WTC11 (cell line): ENCODE results near the gene SLC5A5. TPM values are rescaled to one million over a fixed set of nuclear protein-coding genes. Genes with fewer than 3 reads are reported as not detected.
A peak's percentile ranks its signal among the peaks of the same experiment; 100 is the strongest.

ENCODE experiments used
- ATAC-seq: fragments of 200-7000 bp; cut with Tn5 transposase; 2 replicates; pipeline ENCODE4 v1.10.0; 2021; ENCODE audit warnings: mild to moderate bottlenecking, moderate library complexity
- CTCF ChIA-PET: fragments of 300-600 bp; sonication (Branson Sonifier 250); formaldehyde crosslinking; loops from one replicate; lab custom pipeline; 2021; ENCODE audit warnings: antibody characterized with exemption; lab: Charles Lee
- POLR2A ChIA-PET: fragments of 350-600 bp; sonication (Branson Sonifier 250); formaldehyde crosslinking; loops from one replicate; lab custom pipeline; 2021; ENCODE audit warnings: antibody characterized with exemption; lab: Charles Lee
- DNase-seq: peaks from one replicate; pipeline ENCODE4 v3.0.0; 2021; ENCODE audit warnings: low spot score
- H3K27ac Mint-ChIP-seq: 2 replicates; pipeline ENCODE4 v1.8.0; 2021; ENCODE audit warnings: mixed read lengths
- H3K27me3 Mint-ChIP-seq: 2 replicates; pipeline ENCODE4 v1.8.0; 2021; ENCODE audit warnings: low read depth, mild to moderate bottlenecking, moderate library complexity, mixed read lengths
- H3K36me3 Mint-ChIP-seq: 2 replicates; pipeline ENCODE4 v1.8.0; 2021; ENCODE audit warnings: mixed read lengths
- H3K4me1 Mint-ChIP-seq: 2 replicates; pipeline ENCODE4 v1.8.0; 2022; ENCODE audit warnings: mixed read lengths
- H3K4me3 Mint-ChIP-seq: 2 replicates; pipeline ENCODE4 v1.8.0; 2021; ENCODE audit warnings: mild to moderate bottlenecking, moderate library complexity, mixed read lengths
- H3K9me3 Mint-ChIP-seq: 2 replicates; pipeline ENCODE4 v1.8.0; 2021; ENCODE audit warnings: mixed read lengths
- CREB1 ChIP-seq: sonication (generic); formaldehyde crosslinking; IDR thresholded peaks from 2 replicates; pipeline ENCODE4 v1.8.0; 2023; ENCODE audit warnings: mild to moderate bottlenecking, missing genetic modification reagents
- FOXJ3 ChIP-seq: sonication (generic); formaldehyde crosslinking; IDR thresholded peaks from 2 replicates; pipeline ENCODE4 v1.9.0; 2021; ENCODE audit warnings: missing genetic modification reagents, mild to moderate bottlenecking, borderline replicate concordance
- FOXP1 ChIP-seq: sonication (generic); formaldehyde crosslinking; IDR thresholded peaks from 2 replicates; pipeline ENCODE4 v1.8.0; 2022; ENCODE audit warnings: missing genetic modification reagents, mild to moderate bottlenecking, moderate library complexity, borderline replicate concordance
- GTF2I ChIP-seq: fragments of 250-450 bp; sonication (Bioruptor Pico); conservative IDR thresholded peaks from 2 replicates; pipeline ENCODE4 v1.4.0; 2021; ENCODE audit warnings: mild to moderate bottlenecking
- HMGXB4 ChIP-seq: sonication (generic); formaldehyde crosslinking; IDR thresholded peaks from 2 replicates; pipeline ENCODE4 v1.8.1; 2023; ENCODE audit warnings: mild to moderate bottlenecking, moderate library complexity, missing genetic modification reagents
- MAX ChIP-seq: sonication (generic); formaldehyde crosslinking; IDR thresholded peaks from 2 replicates; pipeline ENCODE4 v1.8.0; 2022; ENCODE audit warnings: mild to moderate bottlenecking, missing genetic modification reagents
- MLX ChIP-seq: sonication (generic); formaldehyde crosslinking; IDR thresholded peaks from 2 replicates; pipeline ENCODE4 v1.8.1; 2023; ENCODE audit warnings: mild to moderate bottlenecking, missing genetic modification reagents, moderate library complexity
- MXD4 ChIP-seq: fragments of 250-450 bp; sonication (Bioruptor Pico); IDR thresholded peaks from 2 replicates; pipeline ENCODE4 v1.8.0; 2021; ENCODE audit warnings: mild to moderate bottlenecking, moderate library complexity, borderline replicate concordance
- NFATC4 ChIP-seq: fragments of 250-450 bp; sonication (Bioruptor Pico); IDR thresholded peaks from 2 replicates; pipeline ENCODE4 v1.9.0; 2021; ENCODE audit warnings: mild to moderate bottlenecking
- NFYB ChIP-seq: sonication (generic); formaldehyde crosslinking; conservative IDR thresholded peaks from 2 replicates; pipeline ENCODE4 v1.8.0; 2022; ENCODE audit warnings: low read depth, missing genetic modification reagents
- NR2C2 ChIP-seq: sonication (generic); formaldehyde crosslinking; IDR thresholded peaks from 2 replicates; pipeline ENCODE4 v1.8.0; 2022; ENCODE audit warnings: mild to moderate bottlenecking, missing genetic modification reagents
- OVOL2 ChIP-seq: fragments of 250-450 bp; sonication (Bioruptor Pico); IDR thresholded peaks from 2 replicates; pipeline ENCODE4 v1.9.0; 2021; ENCODE audit warnings: mild to moderate bottlenecking, borderline replicate concordance
- PREB ChIP-seq: sonication (generic); formaldehyde crosslinking; IDR thresholded peaks from 2 replicates; pipeline ENCODE4 v1.8.1; 2022; ENCODE audit warnings: mild to moderate bottlenecking, missing genetic modification reagents, moderate library complexity, borderline replicate concordance
- PRRX2 ChIP-seq: fragments of 250-450 bp; sonication (Bioruptor Pico); IDR thresholded peaks from 2 replicates; pipeline ENCODE4 v1.8.0; 2021; ENCODE audit warnings: mild to moderate bottlenecking
- SOX15 ChIP-seq: fragments of 250-450 bp; sonication (Bioruptor Pico); IDR thresholded peaks from 2 replicates; pipeline ENCODE4 v1.9.0; 2021; ENCODE audit warnings: mild to moderate bottlenecking
- SP1 ChIP-seq: sonication (generic); formaldehyde crosslinking; conservative IDR thresholded peaks from 2 replicates; pipeline ENCODE4 v1.8.1; 2022; ENCODE audit warnings: missing genetic modification reagents
- TCF7 ChIP-seq: sonication (generic); formaldehyde crosslinking; IDR thresholded peaks from 2 replicates; pipeline ENCODE4 v1.8.0; 2022; ENCODE audit warnings: mild to moderate bottlenecking, low read depth, missing genetic modification reagents, moderate library complexity
- USF1 ChIP-seq: sonication (generic); formaldehyde crosslinking; IDR thresholded peaks from 2 replicates; pipeline ENCODE4 v1.8.0; 2022; ENCODE audit warnings: mild to moderate bottlenecking, missing genetic modification reagents
- USF2 ChIP-seq: sonication (generic); formaldehyde crosslinking; IDR thresholded peaks from 2 replicates; pipeline ENCODE4 v1.8.1; 2023; ENCODE audit warnings: mild to moderate bottlenecking, missing genetic modification reagents, moderate library complexity
- ZNF121 ChIP-seq: sonication (generic); formaldehyde crosslinking; IDR thresholded peaks from 2 replicates; pipeline ENCODE4 v1.8.0; 2023; ENCODE audit warnings: missing genetic modification reagents
- ZNF281 ChIP-seq: sonication (generic); formaldehyde crosslinking; IDR thresholded peaks from 2 replicates; pipeline ENCODE4 v1.8.0; 2023; ENCODE audit warnings: mild to moderate bottlenecking, missing genetic modification reagents
- ZNF416 ChIP-seq: fragments of 250-450 bp; sonication (Bioruptor Pico); IDR thresholded peaks from 2 replicates; pipeline ENCODE4 v1.9.0; 2021; ENCODE audit warnings: mild to moderate bottlenecking, inconsistent platforms
- total RNA-seq: library from RNA; stranded (reverse); gene quantifications from 3 replicates; pipeline ENCODE4 v1.2.3, GENCODE V29; 2021

SLC5A5 gene
- total RNA-seq, 1 experiment from 2014 or later: 2.5 TPM

GRCh38 chr19:17826508-17827056 lies 45.2 kb upstream of the SLC5A5 start:
- H3K27me3 Mint-ChIP-seq: peaks cover 5% of the 10 kb centered on the region
- CTCF ChIA-PET: interaction anchor here (1.5 kb wide), 1 partner anchor 33 kb away, joined by 7 read pairs; the partner anchor contains the start of gene RPL18A
- H3K27ac Mint-ChIP-seq: no peak overlapping the region
- no peak for TF ChIP-seq ZNF416 (CRISPR knock-in tag)
- TF ChIP-seq NFATC4 (CRISPR knock-in tag): no peak
- TF ChIP-seq CREB1 (CRISPR knock-in tag): no peak
- TF ChIP-seq USF1 (CRISPR knock-in tag): no peak
- TF ChIP-seq MLX (CRISPR knock-in tag): no peak
- no peak for TF ChIP-seq HMGXB4 (CRISPR knock-in tag)
- no peak for TF ChIP-seq PRRX2 (CRISPR knock-in tag)
- no peak for TF ChIP-seq NFYB (CRISPR knock-in tag)
- TF ChIP-seq ZNF121 (CRISPR knock-in tag): no peak
- TF ChIP-seq SOX15 (CRISPR knock-in tag): no peak
- H3K9me3 Mint-ChIP-seq: no peaks in the 10 kb centered on the region
- peaks cover 15% of the 10 kb centered on the region for H3K4me1 Mint-ChIP-seq
- POLR2A ChIA-PET: no interaction called here
- ATAC-seq (no peak), DNase-seq (no peak)
- no peaks in the 10 kb centered on the region for H3K36me3 Mint-ChIP-seq
- H3K4me3 Mint-ChIP-seq: no peak overlapping the region

- Mint-ChIP-seq H3K27me3 (peaks cover 20% of the 10 kb centered on the region), H3K27ac (peak overlapping the region; percentile 99), H3K36me3 (no peaks in the 10 kb centered on the region), H3K4me3 (peak overlapping the region; percentile 83), H3K4me1 (peaks cover 18% of the 10 kb centered on the region), H3K9me3 (no peaks in the 10 kb centered on the region)
- ATAC-seq (peak; percentile 67), DNase-seq (peak; percentile 92)
- TF ChIP-seq MAX (CRISPR knock-in tag) (peak; percentile 77), FOXJ3 (CRISPR knock-in tag) (no peak), PREB (CRISPR knock-in tag) (no peak), ZNF281 (CRISPR knock-in tag) (0 out of 2 replicates have a peak, but pooled peaks have one; percentile 60), ZNF121 (CRISPR knock-in tag) (peak; percentile 35; the same call in 1 of the 2 replicates), FOXP1 (CRISPR knock-in tag) (peak; percentile 57; the same call in 1 of the 2 replicates), SP1 (peak; percentile 81), TCF7 (0 out of 2 replicates have a peak, but pooled peaks have one; percentile 44), NR2C2 (CRISPR knock-in tag) (no peak), MXD4 (CRISPR knock-in tag) (no peak), ZNF416 (CRISPR knock-in tag) (no peak), USF2 (peak; percentile 74), OVOL2 (CRISPR knock-in tag) (no peak), USF1 (CRISPR knock-in tag) (peak; percentile 57; the same call in 1 of the 2 replicates), GTF2I (peak; percentile 98)
- CTCF ChIA-PET: interaction anchor here (0.6 to 1.8 kb wide), 24 partner anchors 12 to 693 kb away, joined by 3 to 35 read pairs (median 4); partner anchors contain the start of genes B3GNT3, CCDC124, JAK3 and PGLS
- POLR2A ChIA-PET: interaction anchor here (0.6 to 1.8 kb wide), 6 partner anchors 12 to 427 kb away, joined by 3 to 11 read pairs (median 6); partner anchors contain the start of gene RPL18A
Observed at GRCh38 chr19:17829855-17830566, 41.7 kb upstream of the SLC5A5 start.
